Stimulated activated CD8-positive, alpha-beta memory T cell treated with anti-CD3 and anti-CD28 coated beads, Interleukin-7, amount 100 ng/mL, for 48 hours (primary cell): ENCODE data around the gene SRPX2.

ENCODE experiments used
- DNase-seq, 2 donors: peaks; one replicate each; pipeline ENCODE4 v3.0.0-alpha.2; 2020; ENCODE audit warnings: low read depth in 1 of 2; ENCODE audit errors: extremely low read depth in 1 of 2

The SRPX2 gene, protein sequence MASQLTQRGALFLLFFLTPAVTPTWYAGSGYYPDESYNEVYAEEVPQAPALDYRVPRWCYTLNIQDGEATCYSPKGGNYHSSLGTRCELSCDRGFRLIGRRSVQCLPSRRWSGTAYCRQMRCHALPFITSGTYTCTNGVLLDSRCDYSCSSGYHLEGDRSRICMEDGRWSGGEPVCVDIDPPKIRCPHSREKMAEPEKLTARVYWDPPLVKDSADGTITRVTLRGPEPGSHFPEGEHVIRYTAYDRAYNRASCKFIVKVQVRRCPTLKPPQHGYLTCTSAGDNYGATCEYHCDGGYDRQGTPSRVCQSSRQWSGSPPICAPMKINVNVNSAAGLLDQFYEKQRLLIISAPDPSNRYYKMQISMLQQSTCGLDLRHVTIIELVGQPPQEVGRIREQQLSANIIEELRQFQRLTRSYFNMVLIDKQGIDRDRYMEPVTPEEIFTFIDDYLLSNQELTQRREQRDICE

DNA sequence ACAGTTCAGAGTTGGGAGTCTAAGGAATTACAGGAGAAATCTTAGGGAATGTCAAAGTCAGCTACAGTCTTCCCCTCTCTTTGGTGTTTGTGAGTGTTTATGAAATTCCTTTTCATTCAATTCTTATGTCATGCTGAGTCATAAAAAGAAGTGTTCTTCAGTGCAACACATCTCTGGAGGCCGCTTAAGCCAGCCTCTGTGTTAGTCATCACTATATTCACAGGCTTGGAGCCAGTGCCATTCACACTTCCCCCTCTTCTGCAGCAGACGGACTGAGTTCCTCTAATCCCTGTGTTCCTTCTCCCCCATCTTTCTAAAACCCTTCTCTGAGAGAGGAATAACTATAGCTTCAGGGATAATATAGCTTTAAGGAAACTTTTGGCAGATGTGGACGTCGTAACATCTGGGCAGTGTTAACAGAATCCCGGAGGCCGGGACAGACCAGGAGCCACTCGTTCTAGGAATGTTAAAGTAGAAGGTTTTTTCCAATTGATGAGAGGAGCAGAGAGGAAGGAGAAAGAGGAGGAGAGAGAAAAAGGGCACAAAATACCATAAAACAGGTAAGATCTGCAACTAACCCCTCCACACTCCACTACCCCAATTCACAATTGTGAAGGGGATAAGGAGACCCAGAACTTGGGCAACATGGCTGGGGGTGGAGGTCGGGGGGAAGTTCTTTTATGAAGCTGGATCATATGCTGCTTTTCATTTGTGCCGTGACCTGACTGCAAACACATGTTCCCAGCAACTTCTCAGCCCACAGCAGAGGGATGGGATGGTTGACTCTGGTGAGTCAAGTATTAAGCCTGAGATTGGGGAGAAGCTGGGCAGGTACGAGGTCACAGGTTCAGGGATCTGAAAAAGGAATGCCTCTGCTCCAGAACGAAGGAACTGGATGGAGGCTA lies at the start of gene SRPX2:
Gene SRPX2 (plus strand): TSS at position 244 of the 905 bp plus-strand sequence. CDS start 2,124 bp downstream, outside the sequence.
- no peak for DNase-seq

DNA sequence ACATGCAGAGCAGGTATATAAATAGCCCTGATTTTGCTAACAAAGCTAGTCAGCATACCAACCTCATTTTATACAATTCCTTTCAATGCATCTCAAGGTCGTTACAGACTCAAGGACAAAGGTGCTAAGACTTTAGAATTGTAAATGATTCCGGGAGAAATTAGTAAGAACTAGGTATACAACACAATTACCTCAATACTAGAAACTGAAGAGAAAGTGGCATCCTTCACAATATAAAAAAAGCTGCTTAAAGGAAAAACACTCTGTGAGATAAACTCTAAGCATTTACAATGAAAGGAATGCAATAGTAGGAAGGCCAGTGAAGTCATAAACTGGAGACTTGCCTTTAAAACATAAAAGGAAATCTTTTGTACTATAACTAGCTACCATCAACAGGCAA lies 47.4 kb upstream of the SRPX2 start:
- no peak for DNase-seq

DNA sequence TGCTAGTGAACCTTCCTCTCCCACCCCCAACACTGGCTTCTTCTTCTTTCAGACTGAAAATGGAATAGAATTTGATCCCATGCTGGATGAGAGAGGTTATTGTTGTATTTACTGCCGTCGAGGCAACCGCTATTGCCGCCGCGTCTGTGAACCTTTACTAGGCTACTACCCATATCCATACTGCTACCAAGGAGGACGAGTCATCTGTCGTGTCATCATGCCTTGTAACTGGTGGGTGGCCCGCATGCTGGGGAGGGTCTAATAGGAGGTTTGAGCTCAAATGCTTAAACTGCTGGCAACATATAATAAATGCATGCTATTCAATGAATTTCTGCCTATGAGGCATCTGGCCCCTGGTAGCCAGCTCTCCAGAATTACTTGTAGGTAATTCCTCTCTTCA lies 44.5 kb upstream of the SRPX2 start:
- no peak for DNase-seq

DNA sequence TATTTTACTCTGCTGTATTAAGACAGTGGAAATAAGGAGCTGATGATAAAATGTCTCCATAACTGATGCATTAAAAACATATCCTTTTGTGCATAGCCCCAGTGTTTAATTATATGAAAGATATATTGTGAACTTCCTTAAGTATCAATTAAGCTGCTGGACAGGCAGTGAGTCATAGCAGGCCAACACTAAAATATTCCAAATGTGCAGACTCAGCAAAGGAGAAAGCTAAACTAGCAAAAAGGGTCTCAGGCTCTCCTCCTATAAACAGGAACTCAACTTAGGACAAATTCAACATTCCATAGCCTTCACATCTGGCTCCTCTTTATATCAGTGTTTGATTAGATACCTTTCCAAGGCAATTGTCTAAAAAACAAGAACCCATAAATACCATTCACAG lies 43.7 kb upstream of the SRPX2 start:
- no peak for DNase-seq

DNA sequence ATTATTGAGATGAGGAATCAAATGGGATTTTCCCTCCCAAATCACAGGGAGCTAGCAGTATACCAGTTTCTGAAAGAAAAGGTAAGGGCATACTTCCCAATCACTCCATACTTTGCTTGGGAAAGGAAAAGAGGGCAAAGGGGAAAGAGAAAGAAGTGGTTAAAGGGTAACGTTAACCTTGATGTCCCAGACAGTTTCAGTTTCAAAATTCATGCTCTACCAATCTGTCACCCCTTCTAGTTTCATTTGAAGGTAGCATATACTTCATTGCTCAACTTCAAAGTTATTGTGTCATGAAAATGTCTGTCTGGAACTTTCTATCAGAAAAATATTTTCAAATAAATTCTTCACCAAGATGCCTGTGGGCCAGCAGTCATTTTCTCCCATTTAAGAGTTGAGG lies 43.2 kb upstream of the SRPX2 start:
- no peak for DNase-seq

DNA sequence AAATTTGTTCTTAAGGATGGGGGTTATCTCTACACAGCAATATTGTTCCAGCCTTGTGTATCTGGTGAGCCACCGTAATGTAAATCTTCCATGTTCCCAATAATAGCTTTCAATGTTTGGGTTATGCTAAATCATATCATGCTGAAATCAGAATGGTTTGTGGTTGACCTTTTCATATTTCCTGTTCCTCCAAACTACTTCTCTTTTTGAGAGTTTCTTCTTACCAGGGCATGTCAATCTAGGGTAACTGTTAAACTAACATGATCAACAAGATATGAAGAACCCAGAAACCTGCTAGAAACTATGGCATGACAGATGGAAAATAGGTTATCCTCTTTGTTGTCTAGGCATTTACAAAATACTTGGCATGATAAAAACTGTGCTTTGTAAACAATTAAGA lies 37.2 kb upstream of the SRPX2 start:
- no peak for DNase-seq

DNA sequence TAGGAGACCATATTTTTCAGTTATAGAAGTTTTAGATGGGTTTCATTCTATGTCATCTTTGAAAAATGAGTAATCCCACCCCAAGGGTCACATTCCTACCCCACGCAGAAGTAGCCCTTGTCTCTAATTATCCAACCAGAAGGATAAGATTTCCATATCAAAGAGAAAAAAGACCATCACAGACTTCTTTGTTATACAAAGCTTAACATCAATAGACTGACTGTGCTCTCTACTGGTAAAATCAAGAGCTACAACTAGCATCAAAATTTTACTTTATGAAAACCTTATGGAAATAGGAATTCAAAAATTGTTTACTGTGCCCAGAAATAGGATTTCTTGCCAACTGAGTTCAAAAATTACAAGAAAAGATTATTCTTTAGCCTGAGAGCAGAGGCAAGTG lies 34.4 kb upstream of the SRPX2 start:
- DNase-seq, result no peak

DNA sequence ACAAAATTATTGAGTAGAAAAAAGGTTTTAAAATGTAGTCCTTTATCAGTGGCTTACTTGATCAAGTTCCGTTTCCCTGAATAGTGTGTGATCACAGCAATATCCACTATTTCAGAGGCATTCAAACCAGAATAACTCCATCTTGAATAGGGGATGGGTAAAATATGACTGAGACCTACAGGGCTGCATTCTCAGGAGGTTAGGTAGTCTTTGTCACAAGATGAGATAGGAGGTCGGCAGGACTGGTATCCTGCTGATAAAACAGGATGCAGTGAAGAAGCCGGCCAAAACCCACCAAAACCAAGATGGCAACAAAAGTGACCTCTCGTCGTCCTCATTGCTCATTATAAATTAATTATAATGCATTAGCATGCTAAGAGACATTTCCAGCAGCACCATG lies 32.0 kb upstream of the SRPX2 start:
- no peak for DNase-seq

DNA sequence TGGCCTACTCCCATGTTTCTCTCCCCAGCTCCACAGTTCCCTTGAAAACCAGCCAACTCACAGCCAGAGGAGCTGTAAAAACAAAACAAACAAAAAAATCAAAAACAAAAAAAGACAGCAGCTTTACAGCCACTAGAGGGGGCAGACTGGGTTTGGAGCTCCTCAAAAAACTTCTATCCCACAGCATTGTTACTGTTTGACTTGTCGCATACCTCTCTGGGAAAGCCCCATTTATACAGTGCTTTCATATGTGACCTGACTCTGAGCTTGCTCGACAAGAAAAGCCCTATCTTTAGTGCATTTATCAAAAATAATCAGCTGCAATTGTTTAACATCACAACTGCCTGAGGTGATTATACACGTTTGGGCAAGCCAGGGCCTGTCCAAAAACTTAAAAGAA lies 29.0 kb upstream of the SRPX2 start:
- no peak for DNase-seq

DNA sequence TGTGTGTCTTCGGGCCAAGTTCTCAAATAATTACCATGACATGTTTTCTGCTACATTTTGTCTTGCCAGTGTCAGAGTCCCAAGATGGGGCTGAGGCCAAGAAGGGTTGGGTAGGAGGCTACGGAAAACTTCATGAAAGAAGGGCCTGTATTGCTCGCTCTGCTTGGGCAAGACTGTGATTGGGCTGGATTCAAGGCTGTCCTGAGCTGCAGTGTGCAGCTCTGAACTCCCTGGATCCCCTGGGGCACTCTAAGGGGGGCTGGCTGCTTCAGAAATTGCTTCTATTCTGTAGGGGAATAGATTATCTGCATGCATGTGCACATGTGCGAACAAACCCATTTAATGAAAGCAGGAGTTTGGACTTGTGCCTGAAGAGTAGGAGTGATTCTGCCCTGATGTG lies 21.0 kb upstream of the SRPX2 start:
- no peak for DNase-seq

DNA sequence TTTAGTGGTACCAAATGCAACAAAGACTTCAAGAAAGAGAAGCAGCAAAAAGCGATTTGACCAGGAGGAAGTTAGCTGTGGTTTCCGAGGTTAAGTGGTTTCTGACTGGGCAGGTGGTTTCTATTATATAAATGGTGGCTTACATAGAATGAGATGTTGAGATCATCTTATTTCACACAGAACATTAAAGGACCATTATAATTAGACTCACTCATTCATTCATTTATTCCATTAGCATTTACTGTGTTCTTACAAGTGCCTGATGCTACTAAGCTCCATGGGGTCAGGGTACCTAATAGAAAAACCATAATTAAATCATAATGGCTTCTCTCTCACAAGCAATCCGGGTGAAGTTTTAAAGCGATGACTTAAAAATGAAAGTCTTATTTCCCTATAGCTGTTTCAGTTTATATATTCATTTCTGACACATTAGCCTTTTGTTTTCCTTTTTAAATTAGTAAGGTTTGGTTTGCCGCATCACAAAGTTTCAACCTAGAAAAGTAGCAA lies 18.0 kb upstream of the SRPX2 start:
- DNase-seq, result no peak

DNA sequence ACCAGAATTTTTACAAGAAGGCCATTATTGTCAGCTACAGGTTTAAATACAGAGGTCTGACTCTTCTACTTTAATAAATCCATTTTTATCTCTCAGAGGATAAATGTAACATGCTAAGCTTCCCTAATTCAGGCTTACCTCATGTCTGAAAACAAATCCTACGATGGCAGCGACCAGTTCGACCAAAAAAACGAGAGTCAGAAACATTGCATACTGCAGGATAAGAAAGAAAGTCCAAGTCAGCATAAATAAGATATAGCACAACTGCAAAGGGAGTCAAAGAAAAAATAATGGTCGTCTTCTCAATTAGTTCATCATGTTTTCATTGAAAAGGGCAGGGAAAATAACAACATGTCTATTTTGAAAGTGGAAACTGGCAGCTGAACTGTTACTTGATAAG lies 9.0 kb upstream of the SRPX2 start:
- DNase-seq, result no peak

DNA sequence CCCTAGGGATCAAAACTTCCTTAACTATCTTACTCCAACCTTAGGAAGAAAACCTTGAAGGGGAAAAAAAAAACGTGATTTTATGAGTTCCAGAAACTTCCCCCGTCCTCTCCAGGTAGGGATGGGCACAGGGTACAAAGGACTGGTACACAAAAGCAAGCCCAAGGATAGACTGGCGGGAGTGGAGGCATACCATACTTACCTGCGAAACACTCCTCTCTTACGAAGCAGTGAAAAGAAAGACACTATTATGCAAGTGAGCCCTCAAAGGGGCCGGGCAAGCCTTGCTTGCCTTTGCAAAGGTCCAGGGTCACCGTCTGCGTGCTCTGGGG lies 8.0 kb upstream of the SRPX2 start:
- no peak for DNase-seq

DNA sequence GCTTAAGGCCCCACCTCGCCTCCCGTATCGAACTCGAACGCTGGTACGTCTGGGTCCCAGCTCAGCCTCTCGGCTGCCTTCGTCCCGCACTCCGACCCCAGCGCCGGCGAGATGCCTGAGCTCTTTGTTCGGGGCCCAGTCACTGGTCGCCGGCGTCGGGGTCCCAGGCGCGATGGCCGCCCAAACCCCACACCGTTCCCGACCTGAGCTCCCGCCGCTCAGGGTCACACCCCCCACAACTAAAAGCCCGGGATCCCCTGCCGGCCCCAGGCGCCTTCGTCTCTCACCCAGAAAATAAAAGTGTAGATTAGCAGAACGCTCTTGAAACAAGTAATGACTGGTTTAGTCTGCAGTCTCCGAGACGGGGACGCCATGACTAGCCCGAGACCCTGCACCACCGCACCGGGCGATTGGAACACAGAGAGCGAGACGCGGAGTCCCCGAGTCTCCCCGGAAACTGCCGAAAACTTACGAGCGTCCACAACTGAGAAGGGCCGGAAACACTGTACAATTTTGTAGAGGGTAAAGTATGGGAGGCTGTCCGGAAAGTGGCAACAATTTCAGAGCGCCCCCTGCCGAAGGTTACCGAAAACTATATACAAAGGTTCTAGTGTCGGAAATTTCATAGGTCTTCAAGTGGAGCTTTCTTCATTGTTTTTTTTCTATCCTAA lies 7.5 kb upstream of the SRPX2 start, which contains the start of gene TSPAN6:
Gene TSPAN6 (minus strand): TSS at position 486 of the 671 bp plus-strand sequence. CDS start 112 bp downstream, at position 374.
- DNase-seq, result peak; percentile 32 to 48

DNA sequence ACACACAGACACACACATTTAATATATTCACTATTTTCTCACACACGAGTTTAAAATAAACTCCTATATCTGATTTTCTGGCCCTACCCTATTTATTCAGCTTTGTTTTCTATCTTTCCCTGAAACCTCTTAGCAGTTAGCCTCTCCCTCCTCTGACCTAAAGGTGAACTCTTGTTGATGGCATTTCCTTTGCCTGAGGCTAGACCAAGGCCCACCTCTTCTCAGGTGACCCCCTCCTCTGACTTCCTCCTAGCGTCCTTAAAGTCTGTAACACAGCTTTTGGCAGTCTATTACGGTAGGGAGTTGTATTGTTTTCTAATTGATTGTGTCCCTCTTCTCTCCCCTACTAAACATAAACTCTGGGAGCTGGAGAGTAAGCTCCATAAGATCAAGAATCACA lies 1.7 kb upstream of the SRPX2 start:
- no peak for DNase-seq

DNA sequence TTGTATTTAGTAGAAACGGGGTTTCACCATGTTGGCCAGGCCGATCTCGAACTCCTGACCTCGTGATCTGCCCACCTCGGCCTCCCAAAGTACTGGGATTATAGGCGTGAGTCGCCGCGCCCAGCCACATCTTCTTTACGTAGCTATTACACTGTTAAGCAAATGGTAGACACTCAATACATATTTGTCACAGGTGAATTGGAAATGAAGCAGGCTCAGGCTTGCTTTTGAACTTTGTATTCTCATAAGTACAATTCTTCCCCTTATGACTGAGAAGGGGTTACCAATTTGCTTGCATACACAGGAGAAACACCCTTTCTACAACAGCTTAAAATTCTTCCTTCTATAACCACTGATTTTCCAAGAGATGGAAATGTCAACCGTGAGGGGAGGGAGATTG lies 787 bp upstream of the SRPX2 start:
- DNase-seq, result no peak

DNA sequence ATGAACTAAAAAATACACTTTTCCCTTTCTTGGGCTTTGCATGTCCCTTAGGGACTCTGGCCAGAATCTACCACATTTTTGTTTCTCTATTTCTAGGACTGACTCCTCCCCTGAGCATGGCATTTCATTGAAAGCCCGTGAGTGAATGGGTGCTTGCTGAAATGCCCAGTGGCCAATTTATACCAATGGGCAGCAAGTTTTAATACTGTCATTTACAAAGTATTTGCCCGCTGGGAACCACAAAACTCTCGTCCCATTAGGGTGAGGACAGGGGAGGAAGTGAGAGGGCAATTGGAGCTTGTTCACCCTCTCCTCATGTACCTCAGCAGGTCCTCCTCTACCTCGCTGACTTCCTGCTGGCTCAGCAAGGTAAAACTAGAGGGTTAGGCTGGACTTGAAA lies 1.1 kb downstream of the SRPX2 start:
- no peak for DNase-seq

DNA sequence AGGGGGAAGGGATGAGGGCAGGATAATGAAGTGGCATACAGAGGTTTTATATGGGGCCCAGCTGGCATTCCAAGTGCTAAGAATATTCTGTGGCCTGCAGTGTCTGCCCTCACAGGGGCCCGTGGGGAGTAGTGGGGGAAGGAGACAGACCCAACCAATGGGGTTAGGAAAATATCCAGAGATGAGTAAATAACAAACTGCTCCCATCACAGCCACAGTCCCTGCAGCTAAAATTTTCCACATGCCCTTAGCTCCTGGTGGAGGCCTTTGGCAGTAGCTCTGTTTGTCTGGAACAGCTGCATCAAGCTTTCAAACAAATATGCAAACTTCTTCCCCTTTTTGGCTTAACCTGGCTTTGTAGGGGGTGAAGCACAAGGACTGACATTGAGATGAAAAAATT lies 3.1 kb downstream of the SRPX2 start:
- DNase-seq, result no peak

DNA sequence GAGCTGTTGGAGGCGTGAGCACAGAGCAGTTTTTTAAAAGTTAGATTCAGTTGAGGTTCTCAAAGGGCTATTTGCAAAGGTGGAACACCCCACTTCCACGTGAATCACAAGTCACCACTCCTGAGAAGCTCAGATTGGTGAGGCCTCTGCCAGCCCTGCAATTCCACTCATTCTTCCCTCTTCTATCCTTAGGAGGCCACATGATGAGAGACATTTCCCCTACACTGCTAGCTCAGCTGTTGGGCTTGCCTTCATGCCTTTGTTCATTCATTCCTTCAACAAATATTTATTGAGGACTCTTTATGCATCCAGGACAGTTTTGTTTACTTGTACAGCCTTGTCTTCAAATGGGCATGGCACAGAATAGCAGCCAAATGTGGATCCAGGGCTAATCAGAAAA lies 3.7 kb downstream of the SRPX2 start:
- DNase-seq, result no peak

DNA sequence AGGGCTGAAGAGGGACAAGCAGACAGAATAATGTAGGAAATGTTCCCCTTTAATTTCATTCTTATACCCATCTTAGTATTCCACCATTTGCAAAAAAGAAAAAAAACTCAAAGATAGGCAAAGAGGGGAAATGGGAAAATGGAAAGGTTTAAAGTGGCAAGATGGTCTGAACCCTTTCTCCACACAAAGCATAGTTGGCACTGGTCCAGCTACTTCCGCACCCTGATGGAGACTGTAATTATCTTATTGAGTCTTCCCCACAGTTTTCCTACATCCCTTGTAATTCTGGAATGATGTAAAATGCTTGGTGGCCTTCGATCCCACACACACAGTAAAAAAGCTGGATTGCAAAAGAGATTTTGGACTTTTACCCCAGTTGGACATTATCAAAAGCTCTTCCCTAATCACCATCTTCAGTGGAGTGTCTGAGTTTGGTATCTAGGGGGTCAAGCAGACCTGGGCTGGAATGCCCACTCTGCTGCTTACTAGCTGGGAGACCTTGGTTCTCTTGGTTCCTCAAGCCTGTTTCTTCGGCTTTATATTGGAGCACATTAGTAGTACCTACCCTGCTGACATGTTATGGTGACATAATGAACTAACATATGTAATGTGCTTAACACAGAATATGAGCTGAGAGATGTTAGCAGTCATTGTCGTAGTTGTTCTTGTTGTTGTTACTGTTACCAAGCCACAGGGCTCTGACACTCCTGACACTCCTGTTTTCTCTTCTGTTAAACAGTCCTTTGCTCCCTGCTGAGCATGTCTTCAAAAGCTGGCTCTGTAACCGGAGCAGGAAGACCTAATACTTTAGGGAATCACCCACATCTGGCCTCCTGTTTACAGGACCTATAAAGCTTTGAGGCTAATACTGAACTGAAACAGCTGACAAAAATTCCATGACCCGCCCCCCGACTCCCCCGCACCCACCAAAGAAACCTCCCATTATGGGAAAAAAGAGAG lies 4.7 kb downstream of the SRPX2 start:
- no peak for DNase-seq
